GM19099 (cell line): Measurements from ENCODE around the gene BOC.

Experiments used
- POLR2A ChIP-seq: IDR thresholded peaks from 3 replicates; pipeline ENCODE4 v1.6.1; 2011; ENCODE audit warnings: low read depth; ENCODE audit not compliant: insufficient read length; ENCODE audit errors: extremely low read depth

BOC gene

DNA sequence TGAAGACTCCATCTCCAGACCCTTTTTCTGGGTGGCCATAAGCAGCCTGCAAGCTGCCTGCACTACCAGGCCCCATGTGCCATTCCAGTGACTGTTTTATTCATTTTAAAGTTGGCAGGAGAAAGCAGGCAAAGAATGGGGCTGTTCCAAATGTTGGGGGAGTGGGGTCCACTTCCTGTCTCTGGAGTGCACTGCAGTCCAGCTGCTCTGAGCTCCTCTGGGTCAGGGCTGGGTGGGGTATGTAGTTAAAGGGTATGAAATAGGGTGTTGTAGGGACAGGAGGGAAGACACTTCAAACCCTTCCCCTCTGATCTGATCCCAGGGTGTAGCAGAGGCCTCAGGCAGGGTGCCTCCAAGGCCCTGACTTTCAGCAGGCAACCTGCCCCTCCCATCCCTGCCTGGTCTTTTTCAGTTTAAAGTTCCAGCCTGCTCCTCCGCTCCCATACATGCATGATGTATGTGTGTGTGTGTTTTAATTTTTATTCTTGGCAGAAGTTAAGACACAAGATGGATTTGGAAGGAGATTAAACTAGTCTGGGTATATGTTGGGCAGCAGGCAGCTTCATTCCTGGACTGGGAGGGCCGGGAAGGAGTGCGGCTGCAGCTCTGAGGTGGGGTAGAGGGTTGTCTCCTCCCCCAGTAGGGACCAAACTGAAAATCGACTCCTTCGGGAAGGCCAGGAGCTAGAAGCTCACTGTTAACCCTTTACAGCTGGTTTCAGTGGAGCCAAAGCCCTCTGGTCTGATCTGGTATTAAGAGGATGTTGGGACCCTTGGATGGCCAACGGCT, 17.3 kb downstream of the BOC start:
- no peak for TF ChIP-seq POLR2A

DNA sequence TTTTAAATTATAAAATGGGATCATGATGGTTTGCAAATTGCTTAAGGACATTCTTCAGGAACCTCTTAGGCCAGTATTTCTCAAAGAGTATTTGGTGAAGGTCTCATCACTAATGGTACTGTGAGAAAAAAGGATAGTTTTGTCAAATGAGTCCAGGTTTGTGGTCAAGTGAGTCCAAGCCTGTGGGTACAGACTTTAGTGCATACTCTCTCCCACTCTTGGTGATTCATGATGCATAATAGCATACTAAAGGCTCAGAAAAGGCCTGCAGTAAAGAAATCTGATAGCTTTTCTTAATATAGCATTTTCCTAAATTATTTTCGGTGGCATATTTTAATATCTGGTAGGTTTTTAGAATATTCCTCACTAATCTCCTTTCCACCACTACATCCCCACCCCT, 20.0 kb downstream of the BOC start:
- no peak for TF ChIP-seq POLR2A

DNA sequence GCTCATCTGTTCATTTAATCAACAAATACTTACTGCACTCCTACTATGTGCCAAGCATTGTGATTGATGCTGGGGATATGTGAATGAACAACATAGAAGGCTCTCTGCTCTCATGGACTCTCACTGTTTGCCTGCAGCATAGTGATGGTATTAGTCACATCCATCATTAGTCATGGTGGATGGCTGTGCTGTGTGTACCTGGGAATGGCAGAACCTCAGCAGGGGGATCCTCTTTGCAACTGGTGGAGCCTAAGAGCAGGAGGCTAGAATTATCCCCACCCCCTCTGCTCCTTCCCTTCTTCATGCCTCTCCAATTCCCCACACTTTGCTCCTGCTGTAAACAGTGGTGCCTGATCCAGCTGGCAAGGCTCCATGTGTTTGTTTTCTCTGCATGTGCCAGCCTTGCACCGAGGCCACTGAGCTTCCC, 20.5 kb downstream of the BOC start:
- TF ChIP-seq POLR2A = no peak

DNA sequence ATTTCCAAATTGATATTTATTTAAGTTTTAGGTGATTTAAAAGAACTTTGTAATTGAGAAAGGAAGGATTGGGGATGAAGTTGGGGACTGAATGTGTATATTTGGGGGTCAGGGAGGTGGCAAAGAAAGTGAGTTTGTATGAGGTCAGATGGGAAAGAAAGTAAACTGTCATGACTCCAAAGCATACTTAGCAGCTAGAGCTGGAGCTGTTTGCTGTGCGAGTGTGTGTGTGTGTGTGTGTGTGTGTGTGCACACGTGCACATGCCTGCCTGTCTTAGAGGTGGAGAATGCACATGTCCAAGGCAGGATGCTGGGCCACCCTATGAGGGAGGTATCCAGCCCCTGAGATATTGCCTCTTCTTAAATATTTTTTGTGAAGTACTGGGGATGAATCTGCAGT, 21.0 kb downstream of the BOC start:
- no peak for TF ChIP-seq POLR2A

DNA sequence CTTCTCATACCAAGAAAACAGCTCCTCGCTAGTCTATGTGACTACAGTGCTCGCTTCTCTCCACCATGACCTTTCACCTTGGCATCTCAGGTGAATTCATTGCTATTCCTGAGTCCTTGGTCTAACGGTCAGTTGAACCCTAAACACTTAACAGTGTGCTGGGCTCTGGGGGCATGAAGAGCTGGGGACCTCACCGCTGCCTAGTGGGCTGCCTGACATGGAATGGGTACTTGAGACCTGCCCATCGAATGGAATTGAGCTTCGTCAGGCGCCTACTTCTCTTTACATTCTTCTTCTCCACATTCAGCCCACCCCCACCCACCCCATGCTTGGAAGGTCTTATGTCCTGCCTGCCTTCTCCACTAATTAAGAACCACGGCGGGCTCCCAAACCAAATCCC, 22.1 kb downstream of the BOC start:
- no peak for TF ChIP-seq POLR2A

DNA sequence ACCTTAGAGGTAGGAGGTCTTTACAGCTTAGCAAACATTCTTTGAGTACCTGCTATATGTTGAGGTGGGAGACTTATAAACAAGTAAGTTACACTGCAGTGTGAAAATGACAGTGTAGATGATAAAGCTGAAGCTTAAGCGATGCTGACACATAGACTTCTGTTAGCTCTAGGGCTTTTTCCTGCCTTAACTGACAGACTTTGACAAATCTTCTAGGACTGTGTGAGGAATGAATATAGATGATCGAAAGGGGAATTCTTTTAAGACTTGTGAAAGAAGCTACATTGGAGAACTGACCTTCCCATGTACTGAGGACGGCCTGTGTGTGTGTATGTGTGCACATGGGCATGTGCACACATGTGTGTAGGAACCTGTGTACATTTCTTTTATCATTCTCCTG, 22.7 kb downstream of the BOC start:
- TF ChIP-seq POLR2A = no peak

DNA sequence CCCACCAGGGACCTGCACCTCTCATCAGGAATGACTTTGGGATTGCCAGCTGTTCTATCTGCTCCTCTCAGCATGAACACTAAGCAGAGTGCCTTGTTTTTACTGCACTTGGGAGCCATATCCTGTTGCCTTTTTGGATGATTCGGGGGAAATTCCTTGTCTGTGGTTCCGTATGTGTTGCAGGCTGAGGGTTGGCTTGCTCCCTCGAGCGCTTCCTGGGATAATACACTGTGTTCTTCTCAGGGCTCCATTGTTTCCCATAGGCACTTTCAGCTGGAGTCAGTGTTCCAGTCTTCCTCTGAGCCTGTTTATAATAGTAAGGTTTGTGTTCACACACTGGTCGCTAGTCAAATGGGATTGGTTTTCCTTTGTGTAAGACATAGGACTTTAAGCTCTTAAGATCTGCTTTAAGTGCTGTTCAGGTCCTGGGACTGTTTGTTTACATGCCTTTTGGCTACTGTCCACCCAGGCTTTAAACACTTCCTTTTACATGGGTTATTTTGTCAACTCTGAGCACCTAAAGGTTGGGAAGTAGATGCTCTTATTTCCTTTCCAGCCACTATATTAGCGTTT, 23.4 kb downstream of the BOC start:
- no peak for TF ChIP-seq POLR2A

DNA sequence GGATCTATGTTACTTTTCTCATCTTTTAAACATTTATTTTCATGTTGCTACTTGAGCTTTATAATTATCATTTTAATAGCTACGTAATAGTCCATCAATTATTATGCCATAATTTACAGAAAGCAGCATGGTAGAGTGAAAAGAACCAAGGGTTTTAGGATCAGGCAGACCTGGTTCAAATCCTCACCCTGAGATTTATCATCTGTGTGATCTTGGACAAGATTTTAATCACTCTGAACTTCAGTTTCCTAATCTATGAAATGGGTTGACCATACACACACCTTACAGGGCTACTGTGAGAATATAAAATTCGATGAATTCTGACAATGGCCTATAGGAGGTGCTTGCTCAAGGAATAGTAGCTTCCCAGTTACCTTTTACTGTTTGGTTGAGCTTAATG, 27.1 kb downstream of the BOC start:
- TF ChIP-seq POLR2A = no peak

DNA sequence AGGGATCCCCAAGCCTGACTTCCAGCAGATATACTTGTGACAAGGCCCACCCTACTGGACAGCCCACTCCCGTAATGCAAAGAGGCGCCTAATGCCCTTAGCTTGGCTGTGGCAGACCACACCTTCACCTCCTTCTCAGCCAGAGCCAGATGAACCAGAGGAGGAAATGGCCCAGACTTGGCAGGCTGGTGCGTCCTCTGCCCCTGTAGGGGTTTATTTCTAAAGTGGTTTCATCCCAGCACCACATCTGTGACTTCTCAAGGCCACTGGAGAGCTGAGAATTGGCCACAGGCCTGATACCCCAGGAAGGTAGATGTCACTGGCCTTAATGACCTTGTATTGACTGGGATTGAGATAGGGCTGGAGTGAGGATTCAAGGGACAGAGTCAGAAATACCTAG, 29.5 kb downstream of the BOC start:
- no peak for TF ChIP-seq POLR2A

DNA sequence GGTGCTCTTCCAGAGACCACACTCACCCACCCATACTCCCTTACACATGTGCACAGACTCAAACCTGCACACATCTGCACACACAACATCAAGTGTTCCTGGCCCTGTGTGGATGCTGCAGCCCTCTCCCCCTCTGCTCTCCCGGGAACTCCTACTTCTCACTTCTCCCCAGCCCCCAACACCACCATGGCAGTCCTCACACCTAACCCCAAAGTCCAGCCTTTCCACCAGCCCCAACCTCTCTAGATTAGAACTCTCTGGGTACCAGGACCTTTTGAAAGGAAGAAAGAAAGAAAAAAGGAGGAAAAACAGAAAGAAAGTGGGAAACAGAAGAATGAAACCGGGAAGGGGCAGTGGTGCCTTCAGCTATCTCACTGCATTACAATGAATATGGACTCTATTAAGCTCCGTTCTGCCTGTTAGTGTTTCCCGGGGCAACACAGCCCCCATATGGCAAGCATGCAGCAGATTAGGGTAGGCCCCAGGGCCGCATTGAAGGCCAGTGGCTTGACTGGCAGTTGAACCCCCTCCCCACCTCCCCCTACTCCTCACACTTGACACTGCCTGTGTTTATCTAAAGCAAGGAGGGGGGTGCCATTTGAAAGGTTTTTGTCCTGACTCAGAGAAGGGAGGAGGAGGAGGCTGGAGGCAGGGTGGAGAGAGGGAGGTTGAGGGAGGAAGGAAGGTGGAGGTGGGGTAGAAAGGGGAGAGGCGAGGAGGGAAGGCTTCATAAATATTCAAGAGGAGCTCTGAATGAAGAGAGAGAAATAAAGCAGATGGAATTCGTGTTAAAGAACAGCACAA, 30.1 kb downstream of the BOC start:
- no peak for TF ChIP-seq POLR2A

DNA sequence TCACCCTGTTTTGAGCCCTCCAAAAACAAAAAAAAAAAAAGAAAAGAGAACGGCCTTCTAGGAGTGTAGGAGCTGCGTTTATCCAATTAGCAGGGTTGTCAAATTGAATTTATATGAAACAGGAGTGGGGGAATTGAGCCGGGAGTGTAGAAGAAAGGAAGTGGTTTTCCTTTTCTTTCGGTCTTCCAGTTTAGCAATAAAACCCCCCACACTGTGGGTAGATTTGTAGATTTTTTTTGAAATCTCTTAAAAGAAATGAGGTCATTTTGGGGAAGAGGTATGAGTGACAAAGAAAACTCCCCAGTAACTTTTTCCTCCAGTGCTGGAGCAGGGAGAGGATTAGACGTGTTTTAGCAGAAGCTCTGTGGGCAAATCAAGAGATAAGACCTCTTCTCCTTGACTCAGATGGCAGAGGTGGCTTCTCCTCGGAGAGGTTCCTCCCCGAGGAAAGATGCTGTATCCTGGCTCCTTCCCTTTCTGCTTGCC, 30.8 kb downstream of the BOC start:
- TF ChIP-seq POLR2A = no peak

DNA sequence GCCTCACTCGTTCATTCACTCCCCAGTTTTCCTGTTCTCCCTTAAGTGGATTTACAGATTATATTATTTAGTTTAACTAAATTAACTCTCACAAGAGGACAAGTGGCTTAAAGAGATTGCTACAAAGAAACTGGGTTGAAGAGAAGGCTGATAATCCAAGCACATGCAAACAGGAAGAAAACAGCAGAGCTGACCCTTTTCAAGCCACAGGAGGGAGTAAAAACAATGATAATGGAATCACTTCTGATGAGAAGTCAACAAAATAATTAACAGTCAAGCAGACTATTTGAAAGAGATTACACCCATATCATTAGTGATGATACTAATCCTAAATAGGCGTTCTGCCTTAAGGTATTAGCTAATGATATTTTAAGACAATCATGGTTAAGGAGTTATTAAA, 31.7 kb downstream of the BOC start:
- TF ChIP-seq POLR2A = no peak

DNA sequence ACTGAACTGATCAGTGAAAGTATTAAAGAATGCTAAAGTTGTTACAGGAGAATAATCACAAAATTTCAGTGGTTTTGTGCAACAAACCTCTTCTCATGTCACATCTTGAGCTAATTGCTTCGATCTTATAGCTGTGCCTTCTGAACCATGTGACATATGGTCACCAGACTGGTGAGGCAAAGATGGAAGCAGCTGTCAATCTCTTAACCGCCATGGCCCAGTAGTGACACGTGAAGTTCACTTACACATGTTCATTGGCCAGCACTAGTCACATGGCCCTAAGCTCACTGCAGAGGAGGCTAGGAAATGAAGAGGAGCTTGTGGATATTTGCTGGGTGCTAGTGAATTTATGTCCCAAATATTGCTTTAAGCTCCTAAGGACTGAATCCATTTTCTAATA, 32.5 kb downstream of the BOC start:
- TF ChIP-seq POLR2A = no peak

DNA sequence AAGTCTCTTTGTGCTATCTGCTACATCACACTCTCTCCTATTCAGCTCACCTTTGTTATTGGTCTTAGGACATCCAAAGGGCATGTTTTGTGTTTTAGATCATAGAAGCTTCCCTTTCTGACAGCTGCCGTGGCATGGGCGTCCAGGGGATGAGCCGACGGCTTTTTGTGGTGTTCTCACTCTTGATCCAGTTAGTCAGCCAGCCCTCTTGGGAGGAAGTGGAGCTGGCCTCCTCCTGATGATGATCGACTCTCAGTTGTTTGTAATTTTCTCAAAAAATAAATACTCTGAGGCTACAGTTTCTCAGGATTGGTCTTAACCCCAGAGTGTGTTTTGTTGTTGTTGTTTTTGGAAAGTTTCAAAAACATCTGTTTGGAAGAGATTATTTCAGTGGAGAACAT, 34.4 kb downstream of the BOC start:
- no peak for TF ChIP-seq POLR2A

DNA sequence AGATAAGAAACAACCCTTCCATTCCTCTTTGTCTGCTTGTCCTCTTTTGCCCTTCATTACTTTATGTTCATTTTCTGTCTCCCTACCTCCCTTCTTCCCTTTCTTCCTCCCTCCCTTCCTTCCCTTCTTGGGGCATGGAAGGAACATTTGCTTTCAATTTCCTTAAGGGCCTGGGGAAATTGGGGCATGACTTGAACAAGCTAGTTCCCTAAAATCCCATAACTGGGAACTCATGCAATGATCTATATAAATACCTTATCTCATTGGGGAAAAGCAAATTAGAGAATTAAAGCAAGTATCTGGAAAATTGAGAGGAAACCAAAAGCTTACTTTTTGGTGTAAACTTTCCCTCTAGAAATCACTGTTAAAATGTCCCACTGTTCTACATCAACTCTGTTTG, 35.7 kb downstream of the BOC start:
- no peak for TF ChIP-seq POLR2A

DNA sequence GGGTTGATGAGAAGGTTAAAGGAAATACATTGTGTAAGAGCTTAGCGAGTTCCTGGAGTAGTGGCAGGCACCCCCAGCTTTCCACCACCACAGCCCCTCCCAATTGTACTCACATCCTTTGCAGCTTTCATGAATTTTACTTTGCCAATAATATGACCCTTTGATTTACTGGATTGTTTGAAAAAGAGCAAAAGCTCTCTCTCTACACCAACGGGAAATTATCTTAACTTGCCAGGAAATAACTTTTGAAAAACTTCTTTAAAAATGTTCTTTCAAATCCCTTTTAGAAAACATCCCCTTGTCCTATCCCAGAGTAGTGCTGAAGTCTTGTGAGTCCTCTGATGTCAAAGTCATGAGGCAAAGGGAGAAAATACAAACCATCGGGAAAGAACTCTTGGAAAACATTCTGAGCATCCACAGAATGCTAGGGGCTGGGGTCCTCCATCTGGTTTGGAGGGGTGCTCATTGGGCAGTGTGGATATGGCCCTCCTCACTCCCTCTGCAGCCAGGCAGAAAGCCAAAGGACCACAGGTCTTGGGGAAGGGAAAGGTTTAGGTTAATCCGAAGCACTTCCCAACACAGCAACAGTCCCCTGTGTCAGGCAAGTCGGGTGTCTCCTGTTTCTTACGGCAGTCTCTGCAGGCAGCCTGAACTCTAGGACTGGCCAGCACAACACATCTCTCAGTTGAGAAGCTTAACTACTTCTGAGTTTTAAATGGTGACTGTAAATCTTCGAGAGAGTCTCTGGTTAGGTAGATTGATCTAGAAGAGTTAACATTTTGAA, 36.5 kb downstream of the BOC start:
- no peak for TF ChIP-seq POLR2A

DNA sequence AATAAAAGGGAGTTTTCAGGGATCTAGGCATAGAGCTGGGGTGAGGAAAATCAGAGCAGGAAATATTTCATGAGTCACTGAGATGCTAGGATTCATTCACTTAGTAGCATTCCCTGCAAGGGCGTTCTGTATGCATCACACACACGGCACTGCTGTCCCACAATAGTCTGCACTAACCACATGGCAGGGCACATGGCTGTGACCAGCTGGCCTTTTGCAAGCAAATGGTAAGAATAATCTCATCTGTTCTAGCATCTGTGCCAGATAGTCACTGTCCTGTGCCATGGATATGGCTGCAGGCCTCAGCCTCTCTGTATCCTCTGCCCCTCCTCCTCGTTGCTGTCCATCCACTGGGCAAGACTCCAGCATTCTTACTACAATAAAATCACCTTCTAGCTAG, 37.8 kb downstream of the BOC start:
- TF ChIP-seq POLR2A = no peak
